Fibroblast of lung (primary cell): ENCODE results near the gene CNTN1. TPM values are rescaled to one million over a fixed set of nuclear protein-coding genes. Genes with fewer than 3 reads are reported as not detected.

Experiments used
- DNase-seq, 2 donors: peaks; one replicate each; pipeline versions ENCODE4 v3.0.0 to v3.0.0-alpha.2; 2010; ENCODE audit warnings: low read depth in 2 of 2
- H2AFZ ChIP-seq: 2 replicates; pipeline ENCODE4 v1.5.1; 2012; ENCODE audit warnings: low read length, control low read depth, inconsistent platforms
- H3K27ac ChIP-seq: 2 replicates; pipeline ENCODE4 v1.5.1; 2011; ENCODE audit warnings: low read length, control low read depth; ENCODE audit not compliant: insufficient read depth
- H3K27me3 ChIP-seq: 2 replicates; pipeline ENCODE4 v1.5.1; 2011; ENCODE audit warnings: mild to moderate bottlenecking, low read length; ENCODE audit not compliant: control insufficient read depth, insufficient read depth
- H3K36me3 ChIP-seq: 2 replicates; pipeline ENCODE4 v1.5.1; 2011; ENCODE audit warnings: low read length; ENCODE audit not compliant: control insufficient read depth, insufficient read depth
- H3K4me1 ChIP-seq: 2 replicates; pipeline ENCODE4 v1.5.1; 2011; ENCODE audit warnings: low read length; ENCODE audit not compliant: control insufficient read depth, insufficient read depth; ENCODE audit errors: extremely low read depth
- H3K4me2 ChIP-seq: 2 replicates; pipeline ENCODE4 v1.5.1; 2011; ENCODE audit warnings: low read length, control low read depth; ENCODE audit not compliant: insufficient read depth; ENCODE audit errors: extremely low read depth
- H3K4me3 ChIP-seq, 4 experiments: fragments of 200-600 bp in 1 of 4; sonication (generic) in 1 of 4; replicated peaks in 1 of 4; 2 replicates each; pipeline ENCODE4 v1.5.1; 2011 to 2016; ENCODE audit warnings: low read length in 4 of 4, low read depth in 3 of 4, mild to moderate bottlenecking in 3 of 4, control low read depth in 2 of 4, inconsistent platforms in 1 of 4, mixed read lengths in 1 of 4; ENCODE audit not compliant: insufficient read depth in 1 of 4; ENCODE audit errors: control extremely low read depth in 1 of 4
- H3K79me2 ChIP-seq: 2 replicates; pipeline ENCODE4 v1.5.1; 2012; ENCODE audit warnings: mild to moderate bottlenecking, low read length, inconsistent platforms; ENCODE audit not compliant: control insufficient read depth, insufficient read depth
- H3K9ac ChIP-seq: 2 replicates; pipeline ENCODE4 v1.5.1; 2011; ENCODE audit warnings: mild to moderate bottlenecking, low read length, control low read depth; ENCODE audit not compliant: insufficient read depth
- H3K9me3 ChIP-seq: 2 replicates; pipeline ENCODE4 v1.5.1; 2012; ENCODE audit warnings: low read depth, low read length; ENCODE audit not compliant: control insufficient read depth, insufficient read depth
- H4K20me1 ChIP-seq: 2 replicates; pipeline ENCODE4 v1.5.1; 2011; ENCODE audit warnings: low read length; ENCODE audit not compliant: control insufficient read depth, insufficient read depth; ENCODE audit errors: extremely low read depth
- CTCF ChIP-seq, 2 donors: IDR thresholded peaks in 1 of 2; conservative IDR thresholded peaks in 1 of 2; 1 replicate in 1 of 2; 2 replicates in 1 of 2; pipeline ENCODE4 v1.5.1; 2011 to 2012; ENCODE audit warnings: low read length in 2 of 2, control low read depth in 1 of 2, inconsistent platforms in 1 of 2, low read depth in 1 of 2, mild to moderate bottlenecking in 1 of 2
- EZH2 ChIP-seq: IDR thresholded peaks from 2 replicates; pipeline ENCODE4 v1.5.1; 2012; ENCODE audit warnings: low read length, control low read depth, mild to moderate bottlenecking; ENCODE audit errors: missing control alignments
- polyA plus RNA-seq, 2 donors: library from polyadenylated mRNA; depleted of rRNA in 1 of 2; stranded (reverse) in 1 of 2; unstranded in 1 of 2; fragments of >200 nt; gene quantifications; 2 replicates each; pipeline ENCODE4 v1.2.1, GENCODE V29; 2011 to 2012; ENCODE audit warnings: missing spikeins in 1 of 2
- total RNA-seq: library from RNA; depleted of rRNA; stranded (reverse); fragments of >200 nt; gene quantifications from 2 replicates; pipeline ENCODE4 v1.2.1, GENCODE V29; 2014

Gene CNTN1
- total and polyA plus RNA-seq, 2 donors (not counting 1 experiment from before 2014, with no cell fraction given) = 0.22 to 0.83 TPM

GRCh38 chr12:40802656-40803055, 110.4 kb downstream of the CNTN1 start:
- no peak for TF ChIP-seq EZH2
- no peak for TF ChIP-seq CTCF (conservative IDR thresholded peaks at IDR 0.05 in 1 of 2, IDR thresholded peaks at IDR 0.05 in 1 of 2; ENCODE audit: low read depth in 1 of 2, low read length in 2 of 2)
- no peaks in the 10 kb centered on the region for H3K9me3 ChIP-seq
- no peaks in the 10 kb centered on the region for H3K36me3 ChIP-seq
- H3K4me1 ChIP-seq = no peaks in the 10 kb centered on the region
- no peak overlapping the region for H2AFZ ChIP-seq
- no peak overlapping the region for H3K9ac ChIP-seq
- no peak overlapping the region for H3K27ac ChIP-seq
- no peak overlapping the region for H3K4me2 ChIP-seq
- no peaks in the 10 kb centered on the region for H3K79me2 ChIP-seq
- H4K20me1 ChIP-seq = no peaks in the 10 kb centered on the region
- DNase-seq = no peak
- no peaks in the 10 kb centered on the region for H3K27me3 ChIP-seq
- no peak overlapping the region for H3K4me3 ChIP-seq

DNA sequence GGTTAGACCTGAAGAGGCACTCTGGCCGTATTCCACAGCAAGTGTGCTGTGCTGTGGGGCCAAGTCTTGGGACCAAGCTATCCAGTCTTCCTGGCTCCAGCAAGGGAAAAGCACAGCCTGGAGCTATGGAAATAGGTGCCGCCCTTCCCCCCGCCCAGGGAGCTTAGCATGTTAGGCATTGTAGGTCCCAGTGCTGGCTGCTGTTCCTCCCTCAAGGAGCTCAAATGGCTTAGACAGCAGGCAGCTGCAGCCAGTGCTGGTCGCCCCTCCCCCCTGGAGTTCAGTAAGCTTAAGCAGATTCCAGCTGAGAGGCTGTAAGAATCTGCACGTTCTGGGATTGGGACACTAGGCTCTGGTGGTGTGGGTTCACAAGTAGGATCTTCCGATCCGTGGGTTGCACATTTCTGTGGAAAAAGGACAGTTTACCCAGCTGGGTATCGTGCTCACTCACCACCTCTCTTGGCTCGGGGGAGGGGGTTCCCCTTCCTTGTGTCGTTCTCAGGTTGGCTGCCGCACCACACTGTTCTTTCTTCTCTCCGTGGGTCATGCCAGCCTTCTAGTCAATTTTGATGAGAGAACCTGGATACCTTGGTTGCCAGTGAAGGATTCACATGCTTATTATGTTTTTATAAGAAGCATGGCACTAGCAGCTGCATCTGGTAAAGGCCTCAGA, 127.3 kb downstream of the CNTN1 start:
- H3K27me3 ChIP-seq = no peaks in the 10 kb centered on the region
- no peaks in the 10 kb centered on the region for H3K9me3 ChIP-seq
- no peak overlapping the region for H3K9ac ChIP-seq
- no peak overlapping the region for H3K27ac ChIP-seq
- H3K4me2 ChIP-seq = no peak overlapping the region
- H3K4me3 ChIP-seq = no peak overlapping the region
- no peak for DNase-seq
- TF ChIP-seq EZH2 = no peak
- TF ChIP-seq CTCF (conservative IDR thresholded peaks at IDR 0.05 in 1 of 2, IDR thresholded peaks at IDR 0.05 in 1 of 2; ENCODE audit: low read depth in 1 of 2, low read length in 2 of 2) = no peak
- no peak overlapping the region for H2AFZ ChIP-seq
- no peaks in the 10 kb centered on the region for H3K36me3 ChIP-seq
- no peaks in the 10 kb centered on the region for H3K4me1 ChIP-seq
- no peaks in the 10 kb centered on the region for H4K20me1 ChIP-seq
- no peaks in the 10 kb centered on the region for H3K79me2 ChIP-seq

GRCh38 chr12:40820794-40821484, 128.7 kb downstream of the CNTN1 start:
- no peaks in the 10 kb centered on the region for H3K36me3 ChIP-seq
- H3K9me3 ChIP-seq = no peaks in the 10 kb centered on the region
- H3K79me2 ChIP-seq = no peaks in the 10 kb centered on the region
- no peak overlapping the region for H2AFZ ChIP-seq
- H3K27ac ChIP-seq = no peak overlapping the region
- no peaks in the 10 kb centered on the region for H3K4me1 ChIP-seq
- no peak for DNase-seq
- no peak overlapping the region for H3K4me3 ChIP-seq
- H3K9ac ChIP-seq = no peak overlapping the region
- no peaks in the 10 kb centered on the region for H3K27me3 ChIP-seq
- H3K4me2 ChIP-seq = no peak overlapping the region
- TF ChIP-seq EZH2 = no peak
- TF ChIP-seq CTCF (conservative IDR thresholded peaks at IDR 0.05 in 1 of 2, IDR thresholded peaks at IDR 0.05 in 1 of 2; ENCODE audit: low read depth in 1 of 2, low read length in 2 of 2) = no peak
- H4K20me1 ChIP-seq = no peaks in the 10 kb centered on the region
